SK-N-SH treated with all-trans-retinoic acid at 6 μM for 48 hours (cell line): ENCODE measurements around the gene CACNA2D2.

Experiments used
- ATAC-seq: fragments of 200-7000 bp; cut with Tn5 transposase; 3 replicates; pipeline ENCODE4 v1.9.1; 2020; ENCODE audit warnings: mild to moderate bottlenecking, moderate library complexity
- ARNTL ChIP-seq: fragments of 450-650 bp; formaldehyde crosslinking; IDR thresholded peaks from 2 replicates; pipeline ENCODE4 v1.5.0; 2020; ENCODE audit warnings: low read depth, mild to moderate bottlenecking, moderate library complexity, borderline replicate concordance
- BACH2 ChIP-seq: fragments of 250-450 bp; sonication (Bioruptor Pico); IDR thresholded peaks from 2 replicates; pipeline ENCODE4 v1.9.0; 2021; ENCODE audit warnings: mild to moderate bottlenecking, borderline replicate concordance
- CSDC2 ChIP-seq: fragments of 250-450 bp; sonication (Bioruptor Pico); IDR thresholded peaks from 2 replicates; pipeline ENCODE4 v1.5.0; 2020; ENCODE audit warnings: mild to moderate bottlenecking, moderate library complexity
- ESRRG ChIP-seq: fragments of 250-450 bp; sonication (Bioruptor Pico); IDR thresholded peaks from 2 replicates; pipeline ENCODE4 v1.6.1; 2021; ENCODE audit warnings: mild to moderate bottlenecking
- GLIS3 ChIP-seq: fragments of 250-450 bp; sonication (Bioruptor Pico); IDR thresholded peaks from 2 replicates; pipeline ENCODE4 v1.5.0; 2020; ENCODE audit warnings: mild to moderate bottlenecking, moderate library complexity
- PPARA ChIP-seq: fragments of 250-450 bp; sonication (Bioruptor Pico); IDR thresholded peaks from 2 replicates; pipeline ENCODE4 v1.5.0; 2020; ENCODE audit warnings: mild to moderate bottlenecking, borderline replicate concordance
- SNAI2 ChIP-seq: fragments of 250-450 bp; sonication (Bioruptor Pico); IDR thresholded peaks from 2 replicates; pipeline ENCODE4 v1.5.0; 2020; ENCODE audit warnings: mild to moderate bottlenecking, moderate library complexity
- TCF4 ChIP-seq: fragments of 250-450 bp; sonication (Bioruptor Pico); IDR thresholded peaks from 2 replicates; pipeline ENCODE4 v1.8.0; 2021; ENCODE audit warnings: mild to moderate bottlenecking, moderate library complexity, borderline replicate concordance
- TOX ChIP-seq: fragments of 250-450 bp; sonication (Bioruptor Pico); IDR thresholded peaks from 2 replicates; pipeline ENCODE4 v1.8.0; 2021; ENCODE audit warnings: mild to moderate bottlenecking, moderate library complexity, borderline replicate concordance
- ZC3H10 ChIP-seq: fragments of 250-450 bp; sonication (Bioruptor Pico); IDR thresholded peaks from 2 replicates; pipeline ENCODE4 v1.5.1; 2021; ENCODE audit warnings: mild to moderate bottlenecking, moderate library complexity
- ZFP3 ChIP-seq: fragments of 250-450 bp; sonication (Bioruptor Pico); IDR thresholded peaks from 2 replicates; pipeline ENCODE4 v1.5.0; 2020; ENCODE audit warnings: mild to moderate bottlenecking, moderate library complexity
- ZFP30 ChIP-seq: fragments of 450-650 bp; formaldehyde crosslinking; IDR thresholded peaks from 2 replicates; pipeline ENCODE4 v1.5.0; 2022; ENCODE audit warnings: mild to moderate bottlenecking, moderate library complexity
- ZNF565 ChIP-seq: fragments of 450-650 bp; formaldehyde crosslinking; conservative IDR thresholded peaks from 2 replicates; pipeline ENCODE4 v1.5.0; 2020; ENCODE audit warnings: low read depth, mild to moderate bottlenecking, moderate library complexity
- ZNF70 ChIP-seq: fragments of 450-650 bp; formaldehyde crosslinking; IDR thresholded peaks from 2 replicates; pipeline ENCODE4 v1.5.0; 2020; ENCODE audit warnings: mild to moderate bottlenecking, moderate library complexity
- ZNF8 ChIP-seq: fragments of 450-650 bp; formaldehyde crosslinking; IDR thresholded peaks from 2 replicates; pipeline ENCODE4 v1.5.0; 2020; ENCODE audit warnings: mild to moderate bottlenecking, moderate library complexity
- TF ChIP-seq, protein P1 (sequence below): fragments of 250-450 bp; sonication (Bioruptor Pico); IDR thresholded peaks from 2 replicates; pipeline ENCODE4 v1.5.0; 2020; ENCODE audit warnings: mild to moderate bottlenecking, moderate library complexity
- TF ChIP-seq, protein P2 (sequence below): fragments of 250-450 bp; sonication (Bioruptor Pico); IDR thresholded peaks from 2 replicates; pipeline ENCODE4 v1.8.0; 2020; ENCODE audit warnings: mild to moderate bottlenecking, moderate library complexity, borderline replicate concordance
- TF ChIP-seq, protein P3 (sequence below): fragments of 250-450 bp; sonication (Bioruptor Pico); IDR thresholded peaks from 2 replicates; pipeline ENCODE4 v1.5.1; 2020; ENCODE audit warnings: low read depth, mild to moderate bottlenecking, moderate library complexity
- TF ChIP-seq, protein P4 (sequence below): fragments of 250-450 bp; sonication (Bioruptor Pico); IDR thresholded peaks from 2 replicates; pipeline ENCODE4 v1.8.0; 2021; ENCODE audit warnings: low read depth, mild to moderate bottlenecking, moderate library complexity, borderline replicate concordance
- TF ChIP-seq, protein P5 (sequence below): fragments of 250-450 bp; sonication (Bioruptor Pico); IDR thresholded peaks from 2 replicates; pipeline ENCODE4 v1.5.1; 2021; ENCODE audit warnings: mild to moderate bottlenecking, moderate library complexity

Gene CACNA2D2

DNA sequence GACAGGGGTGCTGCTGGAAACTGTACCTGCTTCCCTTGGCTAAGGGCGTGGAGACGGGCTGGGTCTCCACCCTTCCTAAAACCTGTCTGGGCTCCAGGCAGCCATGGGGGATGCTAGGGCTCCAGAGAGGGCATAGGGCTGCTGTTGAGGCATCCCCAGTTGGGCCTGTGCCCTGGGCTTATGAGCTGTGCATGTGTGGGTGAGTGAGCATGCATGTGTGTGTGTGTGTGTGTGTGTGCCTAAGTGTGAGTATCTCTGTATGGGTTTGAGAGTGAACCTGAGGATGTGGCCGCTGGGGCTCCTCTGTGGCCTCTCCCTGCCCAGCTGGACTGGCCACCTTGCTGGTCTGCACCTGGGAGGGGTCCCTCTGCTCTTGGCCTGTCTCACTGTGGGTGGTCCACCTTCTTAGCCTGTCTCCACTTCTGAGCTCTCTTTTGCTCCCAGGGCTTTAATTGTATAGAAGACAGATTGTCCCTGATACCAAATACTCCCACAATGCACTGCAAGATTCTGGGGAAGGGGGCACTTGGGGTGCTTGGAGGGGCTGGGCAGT is 132.2 kb downstream of the CACNA2D2 start:
- TF ChIP-seq, protein P1, sequence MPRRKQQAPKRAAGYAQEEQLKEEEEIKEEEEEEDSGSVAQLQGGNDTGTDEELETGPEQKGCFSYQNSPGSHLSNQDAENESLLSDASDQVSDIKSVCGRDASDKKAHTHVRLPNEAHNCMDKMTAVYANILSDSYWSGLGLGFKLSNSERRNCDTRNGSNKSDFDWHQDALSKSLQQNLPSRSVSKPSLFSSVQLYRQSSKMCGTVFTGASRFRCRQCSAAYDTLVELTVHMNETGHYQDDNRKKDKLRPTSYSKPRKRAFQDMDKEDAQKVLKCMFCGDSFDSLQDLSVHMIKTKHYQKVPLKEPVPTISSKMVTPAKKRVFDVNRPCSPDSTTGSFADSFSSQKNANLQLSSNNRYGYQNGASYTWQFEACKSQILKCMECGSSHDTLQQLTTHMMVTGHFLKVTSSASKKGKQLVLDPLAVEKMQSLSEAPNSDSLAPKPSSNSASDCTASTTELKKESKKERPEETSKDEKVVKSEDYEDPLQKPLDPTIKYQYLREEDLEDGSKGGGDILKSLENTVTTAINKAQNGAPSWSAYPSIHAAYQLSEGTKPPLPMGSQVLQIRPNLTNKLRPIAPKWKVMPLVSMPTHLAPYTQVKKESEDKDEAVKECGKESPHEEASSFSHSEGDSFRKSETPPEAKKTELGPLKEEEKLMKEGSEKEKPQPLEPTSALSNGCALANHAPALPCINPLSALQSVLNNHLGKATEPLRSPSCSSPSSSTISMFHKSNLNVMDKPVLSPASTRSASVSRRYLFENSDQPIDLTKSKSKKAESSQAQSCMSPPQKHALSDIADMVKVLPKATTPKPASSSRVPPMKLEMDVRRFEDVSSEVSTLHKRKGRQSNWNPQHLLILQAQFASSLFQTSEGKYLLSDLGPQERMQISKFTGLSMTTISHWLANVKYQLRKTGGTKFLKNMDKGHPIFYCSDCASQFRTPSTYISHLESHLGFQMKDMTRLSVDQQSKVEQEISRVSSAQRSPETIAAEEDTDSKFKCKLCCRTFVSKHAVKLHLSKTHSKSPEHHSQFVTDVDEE (CRISPR knock-in tag), result no peak
- TF ChIP-seq ZNF8 (CRISPR knock-in tag) (no peak), BACH2 (no peak), ESRRG (CRISPR knock-in tag) (no peak), TOX (CRISPR knock-in tag) (no peak), CSDC2 (CRISPR knock-in tag) (no peak), ARNTL (CRISPR knock-in tag) (no peak), SNAI2 (CRISPR knock-in tag) (no peak), ZFP3 (CRISPR knock-in tag) (no peak), GLIS3 (no peak), ZFP30 (no peak), ZNF70 (CRISPR knock-in tag) (no peak), TCF4 (CRISPR knock-in tag) (no peak), ZC3H10 (CRISPR knock-in tag) (no peak), PPARA (no peak), ZNF565 (CRISPR knock-in tag) (no peak)
- TF ChIP-seq, protein P2, sequence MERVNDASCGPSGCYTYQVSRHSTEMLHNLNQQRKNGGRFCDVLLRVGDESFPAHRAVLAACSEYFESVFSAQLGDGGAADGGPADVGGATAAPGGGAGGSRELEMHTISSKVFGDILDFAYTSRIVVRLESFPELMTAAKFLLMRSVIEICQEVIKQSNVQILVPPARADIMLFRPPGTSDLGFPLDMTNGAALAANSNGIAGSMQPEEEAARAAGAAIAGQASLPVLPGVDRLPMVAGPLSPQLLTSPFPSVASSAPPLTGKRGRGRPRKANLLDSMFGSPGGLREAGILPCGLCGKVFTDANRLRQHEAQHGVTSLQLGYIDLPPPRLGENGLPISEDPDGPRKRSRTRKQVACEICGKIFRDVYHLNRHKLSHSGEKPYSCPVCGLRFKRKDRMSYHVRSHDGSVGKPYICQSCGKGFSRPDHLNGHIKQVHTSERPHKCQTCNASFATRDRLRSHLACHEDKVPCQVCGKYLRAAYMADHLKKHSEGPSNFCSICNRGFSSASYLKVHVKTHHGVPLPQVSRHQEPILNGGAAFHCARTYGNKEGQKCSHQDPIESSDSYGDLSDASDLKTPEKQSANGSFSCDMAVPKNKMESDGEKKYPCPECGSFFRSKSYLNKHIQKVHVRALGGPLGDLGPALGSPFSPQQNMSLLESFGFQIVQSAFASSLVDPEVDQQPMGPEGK (CRISPR knock-in tag), result no peak
- TF ChIP-seq, protein P3, sequence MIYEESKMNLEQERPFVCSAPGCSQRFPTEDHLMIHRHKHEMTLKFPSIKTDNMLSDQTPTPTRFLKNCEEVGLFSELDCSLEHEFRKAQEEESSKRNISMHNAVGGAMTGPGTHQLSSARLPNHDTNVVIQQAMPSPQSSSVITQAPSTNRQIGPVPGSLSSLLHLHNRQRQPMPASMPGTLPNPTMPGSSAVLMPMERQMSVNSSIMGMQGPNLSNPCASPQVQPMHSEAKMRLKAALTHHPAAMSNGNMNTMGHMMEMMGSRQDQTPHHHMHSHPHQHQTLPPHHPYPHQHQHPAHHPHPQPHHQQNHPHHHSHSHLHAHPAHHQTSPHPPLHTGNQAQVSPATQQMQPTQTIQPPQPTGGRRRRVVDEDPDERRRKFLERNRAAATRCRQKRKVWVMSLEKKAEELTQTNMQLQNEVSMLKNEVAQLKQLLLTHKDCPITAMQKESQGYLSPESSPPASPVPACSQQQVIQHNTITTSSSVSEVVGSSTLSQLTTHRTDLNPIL (CRISPR knock-in tag), result no peak
- TF ChIP-seq, protein P4, sequence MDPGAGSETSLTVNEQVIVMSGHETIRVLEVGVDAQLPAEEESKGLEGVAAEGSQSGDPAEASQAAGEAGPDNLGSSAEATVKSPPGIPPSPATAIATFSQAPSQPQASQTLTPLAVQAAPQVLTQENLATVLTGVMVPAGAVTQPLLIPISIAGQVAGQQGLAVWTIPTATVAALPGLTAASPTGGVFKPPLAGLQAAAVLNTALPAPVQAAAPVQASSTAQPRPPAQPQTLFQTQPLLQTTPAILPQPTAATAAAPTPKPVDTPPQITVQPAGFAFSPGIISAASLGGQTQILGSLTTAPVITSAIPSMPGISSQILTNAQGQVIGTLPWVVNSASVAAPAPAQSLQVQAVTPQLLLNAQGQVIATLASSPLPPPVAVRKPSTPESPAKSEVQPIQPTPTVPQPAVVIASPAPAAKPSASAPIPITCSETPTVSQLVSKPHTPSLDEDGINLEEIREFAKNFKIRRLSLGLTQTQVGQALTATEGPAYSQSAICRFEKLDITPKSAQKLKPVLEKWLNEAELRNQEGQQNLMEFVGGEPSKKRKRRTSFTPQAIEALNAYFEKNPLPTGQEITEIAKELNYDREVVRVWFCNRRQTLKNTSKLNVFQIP (CRISPR knock-in tag), result no peak
- TF ChIP-seq, protein P5, sequence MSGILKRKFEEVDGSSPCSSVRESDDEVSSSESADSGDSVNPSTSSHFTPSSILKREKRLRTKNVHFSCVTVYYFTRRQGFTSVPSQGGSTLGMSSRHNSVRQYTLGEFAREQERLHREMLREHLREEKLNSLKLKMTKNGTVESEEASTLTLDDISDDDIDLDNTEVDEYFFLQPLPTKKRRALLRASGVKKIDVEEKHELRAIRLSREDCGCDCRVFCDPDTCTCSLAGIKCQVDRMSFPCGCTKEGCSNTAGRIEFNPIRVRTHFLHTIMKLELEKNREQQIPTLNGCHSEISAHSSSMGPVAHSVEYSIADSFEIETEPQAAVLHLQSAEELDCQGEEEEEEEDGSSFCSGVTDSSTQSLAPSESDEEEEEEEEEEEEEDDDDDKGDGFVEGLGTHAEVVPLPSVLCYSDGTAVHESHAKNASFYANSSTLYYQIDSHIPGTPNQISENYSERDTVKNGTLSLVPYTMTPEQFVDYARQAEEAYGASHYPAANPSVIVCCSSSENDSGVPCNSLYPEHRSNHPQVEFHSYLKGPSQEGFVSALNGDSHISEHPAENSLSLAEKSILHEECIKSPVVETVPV, result no peak
- no peak; the same call in 2 of the 3 replicates for ATAC-seq

DNA sequence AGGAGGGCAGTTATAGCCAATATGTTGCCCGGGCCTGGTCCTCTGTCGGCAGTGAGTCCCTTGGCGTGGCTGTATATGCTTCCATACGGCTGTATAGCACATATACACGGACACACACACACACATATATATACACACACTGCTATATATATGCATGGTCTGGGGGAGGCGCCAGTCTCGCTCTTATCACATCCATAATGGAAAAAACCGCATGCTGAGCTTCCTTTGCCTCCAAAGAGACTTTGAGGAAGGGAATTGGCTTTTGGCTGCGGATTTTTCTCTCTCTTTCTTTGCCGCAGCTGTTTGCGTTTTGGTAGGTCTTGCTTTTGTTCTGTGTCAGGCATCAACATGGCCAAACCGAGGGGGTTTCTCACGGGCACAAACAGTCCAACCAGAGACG is 132.8 kb downstream of the CACNA2D2 start:
- peak; percentile 65 for ATAC-seq
- TF ChIP-seq, protein P4 (CRISPR knock-in tag), result no peak
